Keratinocyte (primary cell): Measurements from ENCODE around the gene KCNQ2. TPM values are rescaled to one million over a fixed set of nuclear protein-coding genes. Genes with fewer than 3 reads are reported as not detected.

ENCODE experiments used
- DNase-seq: peaks from one replicate; pipeline ENCODE4 v3.0.0-alpha.2; 2011; ENCODE audit warnings: low read depth, missing footprints, low spot score
- FAIRE-seq: peaks from 2 replicates; lab custom pipeline; 2011; peaks lifted over from hg19 to GRCh38; lab: Jason Lieb, UNC
- H2AFZ ChIP-seq: 2 replicates; pipeline ENCODE4 v1.6.0; 2012; ENCODE audit warnings: low read length, control low read depth, inconsistent platforms; ENCODE audit not compliant: control insufficient read depth
- H3K27ac ChIP-seq: 2 replicates; pipeline ENCODE4 v1.5.1; 2011; ENCODE audit warnings: low read length; ENCODE audit not compliant: control insufficient read depth, insufficient read depth
- H3K27me3 ChIP-seq: 3 replicates; pipeline ENCODE4 v1.6.0; 2011; ENCODE audit warnings: low read length; ENCODE audit not compliant: control insufficient read depth, insufficient read depth; ENCODE audit errors: extremely low read depth
- H3K36me3 ChIP-seq, 2 experiments: 2 replicates in 1 of 2; 3 replicates in 1 of 2; pipeline ENCODE4 v1.5.1; 2011; ENCODE audit warnings: low read length in 2 of 2, mild to moderate bottlenecking in 1 of 2; ENCODE audit not compliant: control insufficient read depth in 2 of 2, insufficient read depth in 2 of 2; ENCODE audit errors: extremely low read depth in 1 of 2
- H3K4me1 ChIP-seq: 3 replicates; pipeline ENCODE4 v1.5.1; 2011; ENCODE audit warnings: low read length; ENCODE audit not compliant: control insufficient read depth, insufficient read depth; ENCODE audit errors: extremely low read depth
- H3K4me2 ChIP-seq: 3 replicates; pipeline ENCODE4 v1.6.0; 2011; ENCODE audit warnings: low read depth, low read length; ENCODE audit not compliant: control insufficient read depth, insufficient read depth; ENCODE audit errors: extremely low read depth
- H3K4me3 ChIP-seq, 3 experiments: fragments of 200-600 bp in 1 of 3; sonication (generic) in 1 of 3; 2 replicates in 2 of 3; 3 replicates in 1 of 3; pipeline ENCODE4 v1.5.1; 2011 to 2016; ENCODE audit warnings: low read length in 3 of 3, mild to moderate bottlenecking in 3 of 3, control low read depth in 2 of 3, inconsistent platforms in 1 of 3, low read depth in 1 of 3, mixed read lengths in 1 of 3, mixed run types in 1 of 3, moderate library complexity in 1 of 3; ENCODE audit not compliant: control insufficient read depth in 2 of 3, insufficient read depth in 2 of 3; ENCODE audit errors: extremely low read depth in 1 of 3
- H3K79me2 ChIP-seq: 2 replicates; pipeline ENCODE4 v1.6.0; 2012; ENCODE audit warnings: low read length; ENCODE audit not compliant: control insufficient read depth, insufficient read depth
- H3K9ac ChIP-seq: 3 replicates; pipeline ENCODE4 v1.6.0; 2011; ENCODE audit warnings: low read length; ENCODE audit not compliant: control insufficient read depth, insufficient read depth; ENCODE audit errors: extremely low read depth
- H3K9me1 ChIP-seq: 3 replicates; pipeline ENCODE4 v1.6.0; 2011; ENCODE audit warnings: low read length; ENCODE audit not compliant: control insufficient read depth, insufficient read depth; ENCODE audit errors: extremely low read depth
- H3K9me3 ChIP-seq: 2 replicates; pipeline ENCODE4 v1.5.1; 2012; ENCODE audit warnings: low read depth, low read length; ENCODE audit not compliant: control insufficient read depth
- H4K20me1 ChIP-seq: 3 replicates; pipeline ENCODE4 v1.6.0; 2011; ENCODE audit warnings: low read length; ENCODE audit not compliant: control insufficient read depth, insufficient read depth; ENCODE audit errors: extremely low read depth
- EZH2 ChIP-seq: IDR thresholded peaks from one replicate; pipeline ENCODE4 v1.6.1; 2012; ENCODE audit warnings: inconsistent platforms, mild to moderate bottlenecking, low read length, moderate library complexity
- dilution Hi-C: fragments of 300-500 bp; cut with MboI; formaldehyde crosslinking; loops from one replicate; pipeline ENCODE4 v1.7.0; 2020; ENCODE audit warnings: low sequenced_read_pairs; ENCODE audit not compliant: extremely low pct_ligation_motif_present
- polyA plus RNA-seq, 5 experiments: library from polyadenylated mRNA; depleted of rRNA in 3 of 5; stranded (reverse) in 3 of 5; stranded (forward) in 1 of 5; unstranded in 1 of 5; fragments of >200 nt; gene quantifications; 1 replicate in 1 of 5; 2 replicates in 3 of 5; 3 replicates in 1 of 5; pipeline versions ENCODE4 v1.2.1 to v1.2.3, GENCODE V29; 2011 to 2012; ENCODE audit warnings: missing spikeins in 2 of 5, low read depth in 1 of 5, low replicate concordance in 1 of 5
- TF ChIP-seq, protein P1 (sequence below), 3 experiments: IDR thresholded peaks in 1 of 3; conservative IDR thresholded peaks in 1 of 3; optimal IDR thresholded peaks in 1 of 3; 2 replicates in 2 of 3; 3 replicates in 1 of 3; pipeline versions ENCODE3 to v1.5.1; 2011; ENCODE audit warnings: low read length in 3 of 3, mild to moderate bottlenecking in 3 of 3, moderate library complexity in 2 of 3, control low read depth in 1 of 3, inconsistent platforms in 1 of 3; ENCODE audit not compliant: insufficient read depth in 2 of 3; ENCODE audit errors: extremely low read depth in 1 of 3

KCNQ2 gene
- polyA plus RNA-seq, 1 donor (not counting 4 experiments of a cell fraction or from before 2014, with no cell fraction given): not detected

DNA sequence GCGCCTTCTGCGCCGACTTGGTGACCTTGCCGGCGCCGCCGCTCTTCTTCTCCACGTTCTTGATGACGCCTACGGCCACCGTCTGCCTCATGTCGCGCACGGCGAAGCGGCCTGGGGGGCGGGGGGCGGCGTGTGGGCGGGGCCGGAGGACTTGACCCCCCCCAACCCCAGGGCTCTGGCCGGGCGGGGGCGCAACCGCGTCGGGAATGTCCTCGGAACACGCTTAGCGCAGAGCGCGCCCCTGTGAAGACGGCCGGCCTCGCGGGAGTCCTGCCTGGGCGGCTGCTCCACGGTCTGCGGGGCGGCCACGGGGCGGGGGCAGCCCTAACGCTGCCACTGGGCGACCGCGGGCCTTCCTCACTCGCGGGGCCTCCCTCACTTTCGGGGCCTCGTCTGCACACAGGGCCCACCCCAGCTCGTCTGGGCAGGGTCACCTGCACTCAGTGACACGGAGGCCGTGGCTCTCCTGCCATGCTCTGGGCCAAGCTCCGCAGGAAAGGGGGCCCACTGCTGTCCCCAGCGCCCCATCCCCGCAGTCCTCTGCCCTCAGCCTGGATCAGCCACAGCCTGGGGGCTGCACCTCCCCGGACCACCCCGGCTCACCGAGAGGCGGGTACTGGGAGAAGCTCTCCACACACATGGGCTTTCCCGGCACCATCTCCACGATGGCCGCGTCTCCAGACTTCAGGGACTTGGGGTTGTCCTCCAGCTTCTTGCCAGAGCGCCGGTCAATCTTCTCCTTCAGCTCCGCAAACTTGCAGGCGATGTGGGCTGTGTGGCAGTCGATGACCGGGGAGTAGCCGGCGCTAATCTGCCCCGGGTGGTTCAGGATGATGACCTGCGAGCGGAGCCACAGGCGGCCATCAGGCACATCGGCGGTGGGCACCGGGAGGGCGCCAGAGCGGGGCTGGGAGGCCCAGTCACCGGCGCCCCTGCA, 16.1 kb upstream of the KCNQ2 start:
- Histone ChIP-seq H2AFZ (no peak overlapping the region), H3K9me1 (no peaks in the 10 kb centered on the region), H3K9ac (no peak overlapping the region), H3K36me3 (no peaks in the 10 kb centered on the region), H4K20me1 (no peaks in the 10 kb centered on the region), H3K27me3 (peaks cover 38% of the 10 kb centered on the region), H3K4me2 (no peak overlapping the region), H3K4me1 (no peaks in the 10 kb centered on the region), H3K79me2 (no peaks in the 10 kb centered on the region), H3K4me3 (no peak overlapping the region), H3K9me3 (no peaks in the 10 kb centered on the region), H3K27ac (no peak overlapping the region)
- TF ChIP-seq, protein P1, sequence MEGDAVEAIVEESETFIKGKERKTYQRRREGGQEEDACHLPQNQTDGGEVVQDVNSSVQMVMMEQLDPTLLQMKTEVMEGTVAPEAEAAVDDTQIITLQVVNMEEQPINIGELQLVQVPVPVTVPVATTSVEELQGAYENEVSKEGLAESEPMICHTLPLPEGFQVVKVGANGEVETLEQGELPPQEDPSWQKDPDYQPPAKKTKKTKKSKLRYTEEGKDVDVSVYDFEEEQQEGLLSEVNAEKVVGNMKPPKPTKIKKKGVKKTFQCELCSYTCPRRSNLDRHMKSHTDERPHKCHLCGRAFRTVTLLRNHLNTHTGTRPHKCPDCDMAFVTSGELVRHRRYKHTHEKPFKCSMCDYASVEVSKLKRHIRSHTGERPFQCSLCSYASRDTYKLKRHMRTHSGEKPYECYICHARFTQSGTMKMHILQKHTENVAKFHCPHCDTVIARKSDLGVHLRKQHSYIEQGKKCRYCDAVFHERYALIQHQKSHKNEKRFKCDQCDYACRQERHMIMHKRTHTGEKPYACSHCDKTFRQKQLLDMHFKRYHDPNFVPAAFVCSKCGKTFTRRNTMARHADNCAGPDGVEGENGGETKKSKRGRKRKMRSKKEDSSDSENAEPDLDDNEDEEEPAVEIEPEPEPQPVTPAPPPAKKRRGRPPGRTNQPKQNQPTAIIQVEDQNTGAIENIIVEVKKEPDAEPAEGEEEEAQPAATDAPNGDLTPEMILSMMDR (optimal IDR thresholded peaks at IDR 0.05 in 1 of 3, IDR thresholded peaks at IDR 0.05 in 1 of 3, conservative IDR thresholded peaks at IDR 0.05 in 1 of 3; ENCODE audit: extremely low read depth in 1 of 3, insufficient read depth in 2 of 3, low read length in 3 of 3): no peak
- peak; percentile 35 for TF ChIP-seq EZH2
- no peak for DNase-seq
- no peak for FAIRE-seq
- dilution Hi-C loops: no loop called here

DNA sequence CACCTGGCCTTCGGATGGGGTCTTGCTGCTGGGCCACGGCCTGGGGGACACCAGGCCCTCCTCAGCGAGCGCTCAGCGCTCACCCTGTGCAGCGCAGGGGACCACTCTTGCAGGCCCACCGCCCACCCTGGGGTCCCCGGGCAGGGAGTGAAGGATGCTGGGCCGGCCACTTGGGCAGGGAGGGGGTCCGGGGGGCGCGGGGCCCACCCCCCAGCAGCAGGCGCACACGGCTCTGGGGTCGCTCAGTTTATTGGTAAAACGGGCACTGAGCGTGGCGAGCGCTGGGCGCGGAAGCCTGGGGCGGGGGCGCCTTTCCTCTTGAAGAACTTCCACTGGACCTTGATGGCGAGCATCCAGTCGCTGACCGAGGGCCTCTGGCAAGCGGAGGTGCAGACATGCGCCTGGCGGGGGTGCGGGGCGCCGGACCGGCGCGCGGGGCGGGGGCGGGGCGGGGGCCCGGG, 15.4 kb upstream of the KCNQ2 start:
- no peaks in the 10 kb centered on the region for H3K79me2 ChIP-seq
- H3K27me3 ChIP-seq: peaks cover 45% of the 10 kb centered on the region
- no peak overlapping the region for H3K9ac ChIP-seq
- no peak for FAIRE-seq
- dilution Hi-C loops: no loop called here
- H3K27ac ChIP-seq: no peak overlapping the region
- no peaks in the 10 kb centered on the region for H4K20me1 ChIP-seq
- H3K9me1 ChIP-seq: no peaks in the 10 kb centered on the region
- DNase-seq: no peak
- TF ChIP-seq, protein P1 (optimal IDR thresholded peaks at IDR 0.05 in 1 of 3, IDR thresholded peaks at IDR 0.05 in 1 of 3, conservative IDR thresholded peaks at IDR 0.05 in 1 of 3; ENCODE audit: extremely low read depth in 1 of 3, insufficient read depth in 2 of 3, low read length in 3 of 3): no peak
- TF ChIP-seq EZH2: no peak
- no peak overlapping the region for H2AFZ ChIP-seq
- no peak overlapping the region for H3K4me2 ChIP-seq
- no peaks in the 10 kb centered on the region for H3K4me1 ChIP-seq
- H3K9me3 ChIP-seq: no peaks in the 10 kb centered on the region
- no peak overlapping the region for H3K4me3 ChIP-seq
- no peaks in the 10 kb centered on the region for H3K36me3 ChIP-seq
